Chondrocyte (in vitro differentiated cells): ENCODE measurements around the gene SRSF2. TPM values are rescaled to one million over a fixed set of nuclear protein-coding genes. Genes with fewer than 3 reads are reported as not detected.

Experiments used
- DNase-seq: peaks from one replicate; pipeline ENCODE4 v3.0.0; 2021; ENCODE audit warnings: mixed read lengths, low spot score
- H3K27ac Mint-ChIP-seq: one replicate; pipeline ENCODE4 v1.8.0; 2021; ENCODE audit warnings: mild to moderate bottlenecking, moderate library complexity, mixed read lengths; ENCODE audit not compliant: unreplicated experiment
- H3K27me3 Mint-ChIP-seq: 2 replicates; pipeline ENCODE4 v1.8.0; 2021; ENCODE audit warnings: low read depth, mixed read lengths
- H3K36me3 Mint-ChIP-seq: 2 replicates; pipeline ENCODE4 v1.8.0; 2021; ENCODE audit warnings: low read depth, mixed read lengths
- H3K4me1 Mint-ChIP-seq: 2 replicates; pipeline ENCODE4 v1.8.0; 2021; ENCODE audit warnings: low read depth, mild to moderate bottlenecking, mixed read lengths
- H3K4me3 Mint-ChIP-seq: one replicate; pipeline ENCODE4 v1.8.0; 2021; ENCODE audit warnings: mild to moderate bottlenecking, moderate library complexity, mixed read lengths; ENCODE audit not compliant: unreplicated experiment
- H3K9me3 Mint-ChIP-seq: 2 replicates; pipeline ENCODE4 v1.8.0; 2021; ENCODE audit warnings: low read depth, mixed read lengths
- total RNA-seq: library from RNA; stranded (reverse); gene quantifications from 3 replicates; pipeline ENCODE4 v1.2.1, GENCODE V29; 2021
- TF ChIP-seq, protein P1 (sequence below): fragments of 200-600 bp; sonication (generic); IDR thresholded peaks from 2 replicates; pipeline ENCODE4 v1.5.0; 2021; ENCODE audit warnings: antibody characterized with exemption, mild to moderate bottlenecking, moderate library complexity

Gene SRSF2
- total RNA-seq, 1 donor from 2014 or later: 94.4 TPM

DNA sequence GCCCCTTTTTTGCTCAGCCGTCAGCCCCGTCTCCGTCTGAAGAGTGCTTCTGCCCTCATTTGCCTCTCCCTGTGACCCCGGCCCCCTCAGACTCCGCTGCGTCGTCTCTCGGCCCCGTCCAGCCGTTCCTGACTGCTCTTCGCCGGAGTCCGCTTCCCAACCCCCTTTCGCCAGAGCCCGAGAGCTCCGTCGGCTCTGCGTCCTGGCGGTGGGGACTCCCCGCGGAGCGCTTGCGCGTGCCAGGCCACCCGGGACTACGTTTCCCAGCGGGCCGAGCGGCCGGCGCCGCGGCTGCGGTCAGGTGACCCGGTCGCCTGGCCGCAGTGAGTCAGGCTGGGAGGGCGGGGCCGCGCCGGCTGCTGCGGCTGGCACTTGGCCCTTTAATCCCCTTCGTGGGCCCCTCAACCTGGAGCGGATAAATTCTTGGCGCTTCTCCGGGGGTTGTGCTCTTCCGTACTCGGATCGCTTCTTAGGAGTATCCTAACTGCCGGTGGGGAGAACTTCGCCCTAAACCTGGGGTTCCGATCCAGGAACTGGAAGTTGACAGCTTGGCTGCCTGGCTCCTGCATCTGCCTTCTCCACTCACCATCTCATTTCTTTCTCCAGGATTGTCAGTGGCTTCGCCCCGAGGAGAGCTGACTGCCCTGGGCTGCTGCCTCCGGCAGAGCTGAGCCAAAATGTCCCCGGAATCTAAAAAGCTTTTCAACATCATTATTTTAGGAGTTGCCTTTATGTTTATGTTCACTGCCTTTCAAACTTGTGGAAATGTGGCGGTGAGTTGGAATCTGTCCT is 741 bp upstream of the SRSF2 start, which contains the start of gene MFSD11:
Gene MFSD11, plus strand, starts transcription at position 444 of the 792 bp plus-strand sequence. Its CDS starts 234 bp downstream, at position 678.
- TF ChIP-seq, protein P1, sequence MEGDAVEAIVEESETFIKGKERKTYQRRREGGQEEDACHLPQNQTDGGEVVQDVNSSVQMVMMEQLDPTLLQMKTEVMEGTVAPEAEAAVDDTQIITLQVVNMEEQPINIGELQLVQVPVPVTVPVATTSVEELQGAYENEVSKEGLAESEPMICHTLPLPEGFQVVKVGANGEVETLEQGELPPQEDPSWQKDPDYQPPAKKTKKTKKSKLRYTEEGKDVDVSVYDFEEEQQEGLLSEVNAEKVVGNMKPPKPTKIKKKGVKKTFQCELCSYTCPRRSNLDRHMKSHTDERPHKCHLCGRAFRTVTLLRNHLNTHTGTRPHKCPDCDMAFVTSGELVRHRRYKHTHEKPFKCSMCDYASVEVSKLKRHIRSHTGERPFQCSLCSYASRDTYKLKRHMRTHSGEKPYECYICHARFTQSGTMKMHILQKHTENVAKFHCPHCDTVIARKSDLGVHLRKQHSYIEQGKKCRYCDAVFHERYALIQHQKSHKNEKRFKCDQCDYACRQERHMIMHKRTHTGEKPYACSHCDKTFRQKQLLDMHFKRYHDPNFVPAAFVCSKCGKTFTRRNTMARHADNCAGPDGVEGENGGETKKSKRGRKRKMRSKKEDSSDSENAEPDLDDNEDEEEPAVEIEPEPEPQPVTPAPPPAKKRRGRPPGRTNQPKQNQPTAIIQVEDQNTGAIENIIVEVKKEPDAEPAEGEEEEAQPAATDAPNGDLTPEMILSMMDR: no peak
- Mint-ChIP-seq H3K27ac (peak within 1 kb of the TSS; percentile 100), H3K4me1 (peaks cover 61% of the 10 kb centered on the region), H3K27me3 (no peaks in the 10 kb centered on the region), H3K9me3 (no peaks in the 10 kb centered on the region), H3K36me3 (peaks cover 34% of the 10 kb centered on the region), H3K4me3 (peak within 1 kb of the TSS; percentile 99)
- peak; percentile 98 for DNase-seq

DNA sequence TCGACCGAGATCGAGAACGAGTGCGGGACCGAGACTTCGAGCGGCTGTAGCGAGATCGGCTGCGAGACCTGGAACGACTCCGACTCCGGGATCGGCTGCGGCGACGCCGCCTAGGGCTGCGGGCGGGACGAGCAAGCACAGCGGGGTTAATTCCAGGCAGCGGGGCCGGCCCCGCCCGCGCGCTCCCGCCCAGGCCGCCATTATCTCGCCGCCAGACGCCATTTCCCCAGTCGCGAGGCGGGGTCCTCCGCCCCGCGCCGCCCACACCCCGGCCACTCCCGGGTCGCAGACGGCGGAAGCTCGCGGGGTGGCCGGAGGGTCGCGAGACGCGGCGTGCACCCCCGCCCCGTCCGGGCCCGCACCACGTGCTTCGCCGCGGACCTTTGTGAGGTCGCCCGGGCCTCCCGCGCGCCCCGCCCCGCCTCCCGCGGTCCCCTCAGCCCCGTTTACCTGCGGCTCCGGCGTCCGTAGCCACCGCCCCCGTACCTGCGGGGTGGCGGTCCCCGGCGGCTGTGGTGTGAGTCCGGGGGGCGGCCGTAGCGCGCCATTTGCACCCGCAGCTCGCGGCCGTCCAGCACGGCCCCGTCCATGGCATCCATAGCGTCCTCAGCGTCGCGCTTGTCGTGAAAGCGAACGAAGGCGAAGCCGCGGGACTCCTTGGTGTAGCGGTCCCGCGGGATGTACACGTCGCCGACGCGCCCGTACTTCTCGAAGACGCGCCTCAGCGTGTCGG is 616 bp downstream of the SRSF2 start:
- TF ChIP-seq, protein P1: peak; percentile 44
- no peak for DNase-seq
- peaks cover 62% of the 10 kb centered on the region for H3K4me1 Mint-ChIP-seq
- H3K36me3 Mint-ChIP-seq: peaks cover 28% of the 10 kb centered on the region
- H3K4me3 Mint-ChIP-seq: peak overlapping the region; percentile 99
- H3K27ac Mint-ChIP-seq: peak overlapping the region; percentile 100
- H3K9me3 Mint-ChIP-seq: no peaks in the 10 kb centered on the region
- H3K27me3 Mint-ChIP-seq: no peaks in the 10 kb centered on the region

DNA sequence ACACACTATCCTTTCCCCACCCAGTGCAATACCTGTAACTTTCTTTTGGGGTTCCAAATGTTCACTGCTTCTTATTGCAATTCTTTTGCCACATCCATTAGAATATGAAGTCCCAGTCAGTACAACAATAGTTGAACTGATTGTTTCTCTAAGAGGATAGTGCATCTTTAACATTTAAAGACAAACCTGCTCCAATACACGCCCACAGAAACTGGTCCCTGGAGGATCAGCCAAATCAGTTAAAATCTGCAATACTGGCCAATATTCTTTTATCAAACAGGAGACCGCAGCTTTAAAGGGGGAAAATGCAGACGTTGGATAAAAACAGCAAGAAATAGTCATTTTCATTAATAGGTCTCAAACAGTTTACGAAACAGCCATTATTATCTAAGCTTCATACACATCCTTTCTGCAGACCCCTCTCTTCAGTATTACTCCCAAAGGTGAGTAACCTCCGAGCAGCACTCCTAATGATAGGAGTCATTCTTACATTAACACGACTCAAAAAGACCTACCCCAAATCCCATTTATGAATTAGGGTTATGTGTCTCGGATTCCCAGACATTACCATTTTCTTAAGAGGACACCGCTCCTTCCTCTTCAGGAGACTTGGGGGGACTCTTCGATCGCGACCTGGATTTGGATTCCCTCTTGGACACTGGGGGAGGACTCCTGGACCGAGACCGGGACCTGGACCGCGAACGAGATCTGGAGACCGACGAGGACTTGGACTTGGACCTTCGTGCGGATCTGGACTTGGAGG is 1.4 kb downstream of the SRSF2 start:
- DNase-seq: no peak
- Mint-ChIP-seq H3K27ac (peak overlapping the region; percentile 95), H3K4me1 (peaks cover 58% of the 10 kb centered on the region), H3K36me3 (peaks cover 28% of the 10 kb centered on the region), H3K27me3 (no peaks in the 10 kb centered on the region), H3K4me3 (peak overlapping the region; percentile 95), H3K9me3 (no peaks in the 10 kb centered on the region)
- TF ChIP-seq, protein P1: no peak

DNA sequence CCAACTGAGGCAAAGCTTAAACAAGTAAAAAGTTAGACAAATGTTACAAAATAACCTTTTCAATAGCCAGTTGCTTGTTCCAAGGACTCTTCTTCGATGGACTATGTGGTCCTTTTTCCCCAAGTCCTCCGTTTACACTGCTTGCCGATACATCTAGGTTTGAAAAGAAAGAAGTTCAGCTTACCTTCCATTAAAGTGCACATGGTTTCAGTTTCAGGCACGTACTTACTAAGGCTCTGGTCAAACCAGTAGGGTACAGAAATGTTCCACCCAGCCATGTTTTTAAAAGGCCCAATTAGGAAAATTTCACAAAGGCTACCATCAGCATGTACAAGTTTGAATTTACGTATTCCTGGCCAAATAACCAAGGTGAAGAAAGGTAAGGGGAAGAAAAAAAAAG is 2.1 kb downstream of the SRSF2 start:
- peaks cover 28% of the 10 kb centered on the region for H3K36me3 Mint-ChIP-seq
- peak overlapping the region; percentile 95 for H3K27ac Mint-ChIP-seq
- no peaks in the 10 kb centered on the region for H3K9me3 Mint-ChIP-seq
- DNase-seq: no peak
- peak overlapping the region; percentile 95 for H3K4me3 Mint-ChIP-seq
- peaks cover 50% of the 10 kb centered on the region for H3K4me1 Mint-ChIP-seq
- H3K27me3 Mint-ChIP-seq: no peaks in the 10 kb centered on the region
- TF ChIP-seq, protein P1: no peak
